A549 (cell line): Measurements from ENCODE around the gene CCDC70. TPM values are rescaled to one million over a fixed set of nuclear protein-coding genes. Genes with fewer than 3 reads are reported as not detected.

ENCODE experiments used
- ATAC-seq, 2 experiments: fragments of 200-7000 bp in 1 of 2; fragments of >200 bp in 1 of 2; cut with Nextera tagmentation in 1 of 2; cut with Tn5 transposase in 1 of 2; 3 replicates each; pipeline versions ENCODE4 v1.8.0 to v1.9.1; 2018 to 2020; ENCODE audit warnings: mild to moderate bottlenecking in 1 of 2, moderate library complexity in 1 of 2
- CTCF ChIA-PET: fragments of 300-600 bp; sonication (Branson Sonifier 250); formaldehyde crosslinking; extraction: SDS; loops from one replicate; lab custom pipeline; 2021; ENCODE audit warnings: antibody characterized with exemption, inconsistent platforms; lab: Yijun Ruan, JAX
- POLR2A ChIA-PET: fragments of 350-600 bp; formaldehyde crosslinking; extraction: SDS; loops from one replicate; lab custom pipeline; 2021; ENCODE audit warnings: antibody characterized with exemption, inconsistent platforms; lab: Yijun Ruan, JAX
- DNase-seq, 2 experiments: peaks; one replicate each; pipeline versions ENCODE4 v3.0.0 to v3.0.0-alpha.2; 2011 to 2016; ENCODE audit warnings: low read depth in 1 of 2, low spot score in 1 of 2
- FAIRE-seq: peaks from 2 replicates; lab custom pipeline; 2011; peaks lifted over from hg19 to GRCh38; lab: Jason Lieb, UNC
- H3K27ac ChIP-seq, 2 experiments: fragments of >200 bp; sonication (Bioruptor Twin); formaldehyde crosslinking; 3 replicates each; pipeline ENCODE4 v1.5.1; 2016 to 2017
- H3K4me1 ChIP-seq: fragments of >200 bp; sonication (Bioruptor Twin); formaldehyde crosslinking; 3 replicates; pipeline ENCODE4 v1.6.1; 2016
- H3K4me2 ChIP-seq: fragments of >200 bp; sonication (Bioruptor Twin); formaldehyde crosslinking; 3 replicates; pipeline ENCODE4 v1.6.1; 2016
- H3K4me3 ChIP-seq: fragments of >200 bp; sonication (Bioruptor Twin); formaldehyde crosslinking; 3 replicates; pipeline ENCODE4 v1.5.1; 2016
- H3K9me3 ChIP-seq: fragments of >200 bp; sonication (Bioruptor Twin); formaldehyde crosslinking; 3 replicates; pipeline ENCODE4 v1.6.1; 2016
- CBX2 ChIP-seq: fragments of 200-600 bp; sonication (generic); IDR thresholded peaks from 2 replicates; pipeline ENCODE4 v1.6.1; 2016; ENCODE audit warnings: low read depth, mild to moderate bottlenecking, borderline replicate concordance
- CHD2 ChIP-seq: fragments of 150-350 bp; IDR thresholded peaks from 2 replicates; pipeline ENCODE4 v1.6.1; 2014; ENCODE audit warnings: low read length; ENCODE audit not compliant: partially characterized antibody
- CHD4 ChIP-seq: fragments of 200-600 bp; sonication (generic); IDR thresholded peaks from 2 replicates; pipeline ENCODE4 v1.6.1; 2016; ENCODE audit warnings: antibody characterized with exemption, mild to moderate bottlenecking, borderline replicate concordance
- EHF ChIP-seq: fragments of 250-450 bp; sonication (Bioruptor Pico); IDR thresholded peaks from 2 replicates; pipeline ENCODE4 v1.5.0; 2020; ENCODE audit warnings: mild to moderate bottlenecking
- ESRRA ChIP-seq: fragments of 150-350 bp; IDR thresholded peaks from 2 replicates; pipeline ENCODE4 v1.6.1; 2014; ENCODE audit warnings: mild to moderate bottlenecking, low read length, borderline replicate concordance
- FOSB ChIP-seq: fragments of 250-450 bp; sonication (Bioruptor Pico); IDR thresholded peaks from 2 replicates; pipeline ENCODE4 v1.5.0; 2020; ENCODE audit warnings: mild to moderate bottlenecking, moderate library complexity
- JUN ChIP-seq, 2 experiments: fragments of >200 bp; sonication (Bioruptor Twin); formaldehyde crosslinking; IDR thresholded peaks; 2 replicates in 1 of 2; 3 replicates in 1 of 2; pipeline ENCODE4 v1.6.1; 2016 to 2017
- MAZ ChIP-seq: fragments of 150-350 bp; IDR thresholded peaks from 2 replicates; pipeline ENCODE4 v1.6.1; 2014; ENCODE audit warnings: antibody characterized with exemption, low read depth, low read length, borderline replicate concordance
- RAD21 ChIP-seq, 2 experiments: fragments of >200 bp in 1 of 2; sonication (Bioruptor Twin) in 1 of 2; formaldehyde crosslinking in 1 of 2; IDR thresholded peaks in 1 of 2; conservative IDR thresholded peaks in 1 of 2; 2 replicates in 1 of 2; 3 replicates in 1 of 2; pipeline ENCODE4 v1.6.1; 2012 to 2018; ENCODE audit warnings: inconsistent platforms in 1 of 2
- RCOR1 ChIP-seq: fragments of 150-350 bp; IDR thresholded peaks from 2 replicates; pipeline ENCODE4 v1.6.1; 2014; ENCODE audit warnings: antibody characterized with exemption, low read length, low read depth
- ZNF302 ChIP-seq: fragments of 250-450 bp; sonication (Bioruptor Pico); IDR thresholded peaks from 2 replicates; pipeline ENCODE4 v1.9.0; 2021; ENCODE audit warnings: inconsistent platforms, mild to moderate bottlenecking, moderate library complexity
- WGBS: methylation state at CpG from one replicate; pipeline ENCODE4 v1.1.6; 2017; ENCODE audit errors: missing lambda C conversion rate; 5-methylcytosine and 5-hydroxymethylcytosine counted together
- polyA plus RNA-seq, 4 experiments: library from polyadenylated mRNA; depleted of rRNA in 3 of 4; stranded (reverse); fragments of >200 nt; fragmentation: RNase III in 1 of 4; extraction: RNeasy Plus Mini Kit Qiagen cat#74134 plus additional on column Dnase treatment in 1 of 4; gene quantifications; 2 replicates in 3 of 4; 3 replicates in 1 of 4; pipeline ENCODE4 v1.2.3, GENCODE V29; 2011 to 2017
- TF ChIP-seq, protein P1 (sequence below): fragments of 250-450 bp; sonication (Bioruptor Pico); IDR thresholded peaks from 2 replicates; pipeline ENCODE4 v1.5.0; 2021; ENCODE audit warnings: mild to moderate bottlenecking, moderate library complexity, borderline replicate concordance
- TF ChIP-seq, protein P2 (sequence below): IDR thresholded peaks from 2 replicates; pipeline ENCODE4 v1.6.1; 2012; ENCODE audit warnings: low read depth, borderline replicate concordance
- TF ChIP-seq, protein P3 (sequence below): fragments of 150-350 bp; IDR thresholded peaks from 2 replicates; pipeline ENCODE4 v1.6.1; 2014; ENCODE audit warnings: low read depth, mild to moderate bottlenecking, low read length
- TF ChIP-seq, protein P4 (sequence below): IDR thresholded peaks from 2 replicates; pipeline ENCODE4 v1.6.1; 2012
- TF ChIP-seq, protein P5 (sequence below): fragments of >200 bp; sonication (Bioruptor Twin); formaldehyde crosslinking; IDR thresholded peaks from 3 replicates; pipeline ENCODE4 v1.5.1; 2016

Gene CCDC70
- polyA plus RNA-seq, 2 of the 4 experiments (the other 2 are of a cell fraction) = not detected

DNA sequence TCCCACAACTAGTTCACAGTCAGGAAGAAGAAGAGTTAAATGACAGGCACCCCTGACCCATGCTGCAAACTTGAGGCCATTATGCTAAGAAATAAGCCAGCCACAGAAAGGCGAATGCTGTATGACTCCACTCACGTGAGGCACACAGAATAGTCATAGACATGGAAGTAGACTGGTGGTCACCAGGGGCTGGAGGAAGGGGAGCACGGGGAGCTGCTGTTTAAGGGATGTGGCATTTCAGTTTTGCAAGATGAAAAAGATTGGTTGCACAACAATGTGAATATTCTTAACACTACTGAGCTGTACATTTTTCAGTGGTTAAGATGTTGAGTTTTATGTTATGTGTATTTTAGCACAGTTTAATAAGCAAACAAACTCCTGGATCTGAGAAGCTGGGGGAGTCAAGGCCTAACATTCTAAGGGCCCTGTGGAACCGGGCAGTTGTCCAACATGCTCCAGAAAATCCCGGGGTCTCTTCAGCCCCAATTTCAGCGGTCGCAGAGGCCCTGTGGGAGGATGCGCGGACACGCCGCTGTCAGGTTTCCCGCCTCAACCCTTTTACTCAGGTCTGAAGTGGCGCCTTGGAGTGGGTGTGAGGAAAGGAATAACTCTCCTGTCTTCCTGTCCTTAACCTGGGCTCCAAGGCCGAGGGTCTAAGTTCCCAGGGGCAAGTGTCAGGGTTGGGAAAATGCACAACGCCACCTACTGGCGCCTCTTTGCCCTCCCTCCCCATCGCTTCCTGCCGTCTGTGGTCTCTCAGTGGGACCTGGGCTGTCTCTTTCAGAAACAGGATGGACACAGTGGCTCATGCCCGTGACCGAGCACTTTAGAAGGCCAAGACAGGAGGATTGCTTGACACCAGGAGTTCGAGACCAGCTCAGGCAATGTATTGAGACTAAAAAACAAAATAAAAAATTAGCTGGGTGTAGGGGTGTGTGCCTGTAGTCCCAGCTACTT is 12.3 kb upstream of the CCDC70 start:
- peak; percentile 71 to 84; a peak in 5 of 6 replicates for ATAC-seq
- Histone ChIP-seq H3K27ac (no peak overlapping the region), H3K9me3 (no peaks in the 10 kb centered on the region), H3K4me1 (0 out of 3 replicates have a peak, but pooled peaks cover 5% of the 10 kb centered on the region), H3K4me3 (no peak overlapping the region), H3K4me2 (no peak overlapping the region)
- CTCF ChIA-PET = interaction anchor here (0.5 to 2.2 kb wide), 5 partner anchors 12 to 542 kb away, joined by 3 to 5 read pairs (median 3); no protein-coding TSS in a partner anchor
- peak; percentile 14 to 31 for DNase-seq
- FAIRE-seq = no peak
- POLR2A ChIA-PET = no interaction called here
- TF ChIP-seq, protein P1, sequence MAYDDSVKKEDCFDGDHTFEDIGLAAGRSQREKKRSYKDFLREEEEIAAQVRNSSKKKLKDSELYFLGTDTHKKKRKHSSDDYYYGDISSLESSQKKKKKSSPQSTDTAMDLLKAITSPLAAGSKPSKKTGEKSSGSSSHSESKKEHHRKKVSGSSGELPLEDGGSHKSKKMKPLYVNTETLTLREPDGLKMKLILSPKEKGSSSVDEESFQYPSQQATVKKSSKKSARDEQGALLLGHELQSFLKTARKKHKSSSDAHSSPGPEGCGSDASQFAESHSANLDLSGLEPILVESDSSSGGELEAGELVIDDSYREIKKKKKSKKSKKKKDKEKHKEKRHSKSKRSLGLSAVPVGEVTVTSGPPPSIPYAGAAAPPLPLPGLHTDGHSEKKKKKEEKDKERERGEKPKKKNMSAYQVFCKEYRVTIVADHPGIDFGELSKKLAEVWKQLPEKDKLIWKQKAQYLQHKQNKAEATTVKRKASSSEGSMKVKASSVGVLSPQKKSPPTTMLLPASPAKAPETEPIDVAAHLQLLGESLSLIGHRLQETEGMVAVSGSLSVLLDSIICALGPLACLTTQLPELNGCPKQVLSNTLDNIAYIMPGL (CRISPR knock-in tag) = no peak
- TF ChIP-seq CHD4 = no peak
- no peak for TF ChIP-seq CHD2
- TF ChIP-seq, protein P2, sequence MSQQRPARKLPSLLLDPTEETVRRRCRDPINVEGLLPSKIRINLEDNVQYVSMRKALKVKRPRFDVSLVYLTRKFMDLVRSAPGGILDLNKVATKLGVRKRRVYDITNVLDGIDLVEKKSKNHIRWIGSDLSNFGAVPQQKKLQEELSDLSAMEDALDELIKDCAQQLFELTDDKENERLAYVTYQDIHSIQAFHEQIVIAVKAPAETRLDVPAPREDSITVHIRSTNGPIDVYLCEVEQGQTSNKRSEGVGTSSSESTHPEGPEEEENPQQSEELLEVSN = no peak
- TF ChIP-seq MAZ = no peak
- TF ChIP-seq FOSB (CRISPR knock-in tag) = no peak
- TF ChIP-seq, protein P3, sequence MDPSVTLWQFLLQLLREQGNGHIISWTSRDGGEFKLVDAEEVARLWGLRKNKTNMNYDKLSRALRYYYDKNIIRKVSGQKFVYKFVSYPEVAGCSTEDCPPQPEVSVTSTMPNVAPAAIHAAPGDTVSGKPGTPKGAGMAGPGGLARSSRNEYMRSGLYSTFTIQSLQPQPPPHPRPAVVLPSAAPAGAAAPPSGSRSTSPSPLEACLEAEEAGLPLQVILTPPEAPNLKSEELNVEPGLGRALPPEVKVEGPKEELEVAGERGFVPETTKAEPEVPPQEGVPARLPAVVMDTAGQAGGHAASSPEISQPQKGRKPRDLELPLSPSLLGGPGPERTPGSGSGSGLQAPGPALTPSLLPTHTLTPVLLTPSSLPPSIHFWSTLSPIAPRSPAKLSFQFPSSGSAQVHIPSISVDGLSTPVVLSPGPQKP = no peak
- TF ChIP-seq, protein P4, sequence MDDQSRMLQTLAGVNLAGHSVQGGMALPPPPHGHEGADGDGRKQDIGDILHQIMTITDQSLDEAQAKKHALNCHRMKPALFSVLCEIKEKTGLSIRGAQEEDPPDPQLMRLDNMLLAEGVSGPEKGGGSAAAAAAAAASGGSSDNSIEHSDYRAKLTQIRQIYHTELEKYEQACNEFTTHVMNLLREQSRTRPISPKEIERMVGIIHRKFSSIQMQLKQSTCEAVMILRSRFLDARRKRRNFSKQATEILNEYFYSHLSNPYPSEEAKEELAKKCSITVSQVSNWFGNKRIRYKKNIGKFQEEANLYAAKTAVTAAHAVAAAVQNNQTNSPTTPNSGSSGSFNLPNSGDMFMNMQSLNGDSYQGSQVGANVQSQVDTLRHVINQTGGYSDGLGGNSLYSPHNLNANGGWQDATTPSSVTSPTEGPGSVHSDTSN = no peak
- TF ChIP-seq ZNF302 (CRISPR knock-in tag) = no peak
- TF ChIP-seq RCOR1 = no peak
- TF ChIP-seq, protein P5, sequence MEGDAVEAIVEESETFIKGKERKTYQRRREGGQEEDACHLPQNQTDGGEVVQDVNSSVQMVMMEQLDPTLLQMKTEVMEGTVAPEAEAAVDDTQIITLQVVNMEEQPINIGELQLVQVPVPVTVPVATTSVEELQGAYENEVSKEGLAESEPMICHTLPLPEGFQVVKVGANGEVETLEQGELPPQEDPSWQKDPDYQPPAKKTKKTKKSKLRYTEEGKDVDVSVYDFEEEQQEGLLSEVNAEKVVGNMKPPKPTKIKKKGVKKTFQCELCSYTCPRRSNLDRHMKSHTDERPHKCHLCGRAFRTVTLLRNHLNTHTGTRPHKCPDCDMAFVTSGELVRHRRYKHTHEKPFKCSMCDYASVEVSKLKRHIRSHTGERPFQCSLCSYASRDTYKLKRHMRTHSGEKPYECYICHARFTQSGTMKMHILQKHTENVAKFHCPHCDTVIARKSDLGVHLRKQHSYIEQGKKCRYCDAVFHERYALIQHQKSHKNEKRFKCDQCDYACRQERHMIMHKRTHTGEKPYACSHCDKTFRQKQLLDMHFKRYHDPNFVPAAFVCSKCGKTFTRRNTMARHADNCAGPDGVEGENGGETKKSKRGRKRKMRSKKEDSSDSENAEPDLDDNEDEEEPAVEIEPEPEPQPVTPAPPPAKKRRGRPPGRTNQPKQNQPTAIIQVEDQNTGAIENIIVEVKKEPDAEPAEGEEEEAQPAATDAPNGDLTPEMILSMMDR = peak; percentile 33
- no peak for TF ChIP-seq ESRRA
- TF ChIP-seq EHF = no peak
- no peak for TF ChIP-seq CBX2
- no peak for TF ChIP-seq JUN (IDR thresholded peaks at IDR 0.05)
- peak in 1 of 2 experiments; percentile 14; a peak in 1 of 5 replicates for TF ChIP-seq RAD21 (conservative IDR thresholded peaks at IDR 0.05 in 1 of 2, IDR thresholded peaks at IDR 0.05 in 1 of 2)
- 75% methylated on average over 17 of the region's 21 CpGs for WGBS
